GF-D8 (cell line): ENCODE data around the gene ARL8B.
A peak's percentile ranks its signal among the peaks of the same experiment; 100 is the strongest.
"Not testable (repeated sequence)": the region's sequence is repeated elsewhere in the genome, so short reads cannot be mapped to it uniquely, and the experiment has no call there.

Experiments
- DNase-seq: peaks from one replicate; lab custom pipeline; 2025; lab: John Stamatoyannopoulos, UW

ARL8B gene

GRCh38 chr3:5122030-5122740, at the start of gene ARL8B:
TSS of gene ARL8B (plus strand) at chr3:5122292. CDS start at chr3:5122466, 174 bp downstream.
- peak; percentile 61 for DNase-seq

DNA sequence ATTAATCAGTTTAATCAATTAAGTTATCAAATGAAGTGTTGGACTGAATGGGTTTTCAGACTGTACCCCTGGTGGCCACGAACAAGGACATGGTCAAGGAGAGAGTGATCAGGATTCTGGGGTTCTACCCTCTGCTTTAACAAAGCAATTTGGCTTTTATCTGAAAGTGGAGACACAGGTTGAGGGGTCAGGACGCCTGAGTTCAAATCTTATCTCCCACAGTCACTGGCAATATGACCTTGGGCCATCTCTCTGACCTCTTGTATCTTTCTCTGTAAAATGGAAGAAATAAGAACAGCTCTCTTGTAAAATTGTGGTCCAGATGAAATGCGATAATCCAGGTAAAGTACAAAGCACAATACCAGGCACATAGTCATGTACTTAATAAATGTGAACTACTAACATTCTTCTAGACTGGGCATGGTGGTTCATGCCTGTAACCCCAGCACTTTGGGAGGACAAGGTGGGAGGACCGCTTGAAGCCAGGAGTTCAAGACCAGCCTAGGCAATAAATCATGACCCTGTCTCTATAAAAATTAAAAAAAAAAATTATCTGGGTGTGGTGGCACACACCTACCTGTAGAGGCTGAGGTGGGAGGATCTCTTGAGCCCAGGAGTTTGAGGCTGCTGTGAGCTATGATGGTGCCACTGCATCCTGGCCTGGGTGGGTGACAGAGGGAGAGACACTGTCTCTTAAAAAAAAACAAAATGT, 48.6 kb upstream of the ARL8B start:
- DNase-seq = no peak

- DNase-seq = no peak
Observed at GRCh38 chr3:5078151-5078550, 43.9 kb upstream of the ARL8B start.

DNA sequence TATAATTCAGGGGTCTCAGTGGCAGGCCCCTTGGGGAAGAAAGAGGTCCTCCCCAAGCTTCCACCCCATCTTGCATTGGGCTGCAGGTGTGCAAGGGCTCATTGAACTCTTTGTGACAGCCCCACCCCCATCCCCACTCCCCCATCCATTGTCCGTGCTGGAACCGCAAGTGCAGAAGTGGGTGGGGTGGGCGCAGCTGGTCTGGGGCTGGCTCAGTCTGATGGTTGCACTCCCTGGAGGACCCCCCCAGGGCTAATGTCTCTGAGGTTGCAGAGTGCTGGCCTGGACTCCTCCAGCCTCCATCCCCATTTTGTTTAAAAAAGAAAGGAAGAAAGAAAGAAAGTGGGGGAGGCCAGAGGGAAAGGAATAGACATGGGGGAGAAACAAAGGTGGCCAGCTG, 42.3 kb upstream of the ARL8B start:
- no peak for DNase-seq

GRCh38 chr3:5080779-5081550, 41.1 kb upstream of the ARL8B start:
- no peak for DNase-seq

- DNase-seq = not testable (repeated sequence)
Observed at GRCh38 chr3:5081973-5082788, 39.9 kb upstream of the ARL8B start.

DNA sequence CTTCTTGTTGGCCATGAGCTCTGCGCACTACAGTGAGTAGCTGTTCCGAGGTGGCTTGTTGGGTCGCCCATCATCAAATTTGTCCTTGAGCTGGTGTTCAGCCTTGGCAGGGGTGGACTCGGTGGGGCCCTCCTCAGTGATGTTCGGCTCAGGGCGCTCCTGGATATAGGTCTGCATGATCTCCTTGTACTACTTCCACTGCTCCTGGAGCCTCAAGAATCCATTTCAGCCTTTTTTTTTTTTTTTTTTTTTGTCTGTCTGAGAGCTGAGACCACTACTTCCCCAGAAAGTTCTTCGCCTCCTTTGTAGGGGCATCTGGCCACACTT, 39.3 kb upstream of the ARL8B start:
- DNase-seq = no peak

DNA sequence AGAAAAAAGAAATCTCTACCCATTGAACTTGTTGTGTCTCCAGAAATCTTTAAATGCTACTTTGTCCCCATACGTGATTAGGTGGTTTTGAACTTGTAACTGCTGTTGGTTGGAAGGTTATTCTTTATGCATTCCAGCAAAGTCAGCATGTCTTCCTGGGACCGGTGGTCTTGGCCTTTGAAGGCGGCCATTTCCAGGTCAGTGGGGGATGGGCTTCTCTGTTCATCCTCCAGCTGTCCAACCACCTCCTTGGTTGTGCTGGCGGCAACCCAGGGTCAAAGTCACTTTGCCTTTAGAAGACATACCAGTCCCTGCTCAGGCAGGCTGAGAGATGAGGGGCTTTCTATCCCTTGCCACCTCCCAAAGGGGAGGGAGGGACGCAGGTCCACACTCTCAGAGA, 37.9 kb upstream of the ARL8B start:
- no peak for DNase-seq

DNA sequence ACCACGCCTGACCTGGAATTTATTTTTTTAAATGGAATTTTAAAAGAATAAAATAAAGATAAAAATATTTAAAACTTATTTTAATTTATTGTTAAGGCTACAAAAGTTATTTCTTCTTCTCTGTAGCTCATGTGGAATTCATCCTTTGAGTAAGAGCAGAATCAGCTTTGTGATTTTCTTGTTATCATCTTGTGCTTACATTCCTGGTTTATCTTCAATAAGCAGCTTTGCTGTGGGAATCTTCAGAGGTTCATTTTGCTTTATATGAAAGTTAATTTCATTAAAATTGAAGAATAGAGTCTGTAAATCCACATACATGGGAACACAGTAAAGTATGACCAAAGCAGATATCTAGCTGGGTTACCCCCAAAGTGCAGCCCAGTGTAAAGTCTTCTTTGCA, 35.4 kb upstream of the ARL8B start:
- DNase-seq = no peak

DNA sequence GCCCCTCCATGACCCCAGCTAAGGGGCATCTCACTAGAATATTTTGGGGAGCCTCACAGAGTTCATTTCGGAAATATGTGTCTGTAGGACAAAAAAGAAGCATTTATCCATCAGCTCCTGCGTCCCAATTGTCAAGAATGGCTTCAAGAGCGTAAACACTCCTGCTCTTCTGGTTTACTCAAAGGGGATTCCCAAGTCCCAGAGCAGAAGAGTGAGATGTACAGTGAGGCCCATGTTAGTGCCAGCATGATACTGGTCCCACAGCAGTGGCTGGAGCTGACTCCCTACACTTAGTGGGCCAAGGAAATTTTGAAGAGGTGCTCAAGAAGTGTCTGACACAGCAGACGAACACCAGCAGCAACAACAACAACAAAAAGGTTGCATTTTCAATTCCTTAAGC, 34.9 kb upstream of the ARL8B start:
- no peak for DNase-seq

GRCh38 chr3:5090197-5090596, 31.9 kb upstream of the ARL8B start:
- DNase-seq = no peak

GRCh38 chr3:5092018-5092417, 30.1 kb upstream of the ARL8B start:
- DNase-seq = no peak

- DNase-seq = no peak
Observed at GRCh38 chr3:5093731-5094130, 28.4 kb upstream of the ARL8B start.

DNA sequence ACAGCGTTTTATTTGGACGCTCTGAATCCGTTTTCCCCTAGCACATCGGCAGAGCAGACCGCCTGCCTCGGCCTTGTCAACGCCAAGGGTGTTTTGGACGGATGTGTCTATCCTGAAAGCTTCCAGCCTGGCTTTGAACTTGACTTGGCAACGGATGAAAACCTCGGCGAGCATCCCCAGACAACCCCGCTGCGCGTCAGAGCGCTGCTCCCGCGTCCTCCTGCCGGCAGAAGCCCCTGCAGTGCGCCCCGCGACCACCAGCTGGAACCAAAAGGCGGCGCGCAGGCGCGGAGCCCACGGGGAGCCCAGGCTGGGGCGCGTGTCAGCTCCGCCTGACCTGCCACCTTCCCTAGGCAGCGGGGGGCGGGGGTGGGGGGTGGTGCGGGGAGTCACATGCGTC, 26.2 kb upstream of the ARL8B start:
- DNase-seq = no peak

- no peak for DNase-seq
Observed at GRCh38 chr3:5096336-5097008, 25.6 kb upstream of the ARL8B start.

DNA sequence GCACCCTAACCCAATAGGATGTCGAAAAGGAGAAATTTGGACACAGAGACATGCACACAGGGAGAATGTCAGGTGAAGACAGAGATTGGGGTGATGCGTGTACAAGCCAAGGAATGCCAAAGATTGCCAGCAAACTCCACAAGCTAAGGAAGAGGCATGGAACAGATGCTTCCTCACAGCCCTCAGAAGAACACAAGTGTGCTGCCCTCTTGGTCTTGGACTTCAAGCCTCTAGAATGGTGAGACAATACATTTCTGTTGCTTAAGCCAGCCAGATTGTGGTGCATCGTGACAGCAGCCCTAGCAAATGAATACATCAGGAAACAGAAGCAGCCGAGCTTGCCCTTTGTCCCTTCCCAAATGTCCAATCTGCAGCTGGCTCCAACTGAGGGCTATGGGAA, 23.7 kb upstream of the ARL8B start:
- no peak for DNase-seq

- no peak for DNase-seq
Observed at GRCh38 chr3:5102532-5102931, 19.6 kb upstream of the ARL8B start.

DNA sequence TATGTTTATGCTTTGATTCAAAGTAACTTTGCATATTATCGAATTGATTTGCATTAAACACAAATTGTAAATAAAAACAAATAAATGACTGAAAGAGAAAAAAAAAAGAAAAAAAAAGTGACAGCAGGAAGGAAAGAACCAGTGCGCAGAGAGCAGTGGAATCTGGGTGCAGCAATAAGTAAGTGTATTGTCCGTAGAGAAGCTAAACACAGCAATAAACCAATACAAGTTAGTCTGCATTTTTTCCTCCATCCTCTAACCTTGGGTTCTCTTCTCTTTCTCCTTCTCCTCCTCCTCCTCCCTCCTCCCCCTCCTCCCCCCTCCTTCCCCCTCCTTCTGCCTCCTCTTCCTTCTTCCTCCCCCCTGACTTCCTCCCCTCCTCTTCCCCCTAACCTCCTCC, 18.3 kb upstream of the ARL8B start:
- DNase-seq = no peak

GRCh38 chr3:5105050-5105449, 17.0 kb upstream of the ARL8B start:
- no peak for DNase-seq

DNA sequence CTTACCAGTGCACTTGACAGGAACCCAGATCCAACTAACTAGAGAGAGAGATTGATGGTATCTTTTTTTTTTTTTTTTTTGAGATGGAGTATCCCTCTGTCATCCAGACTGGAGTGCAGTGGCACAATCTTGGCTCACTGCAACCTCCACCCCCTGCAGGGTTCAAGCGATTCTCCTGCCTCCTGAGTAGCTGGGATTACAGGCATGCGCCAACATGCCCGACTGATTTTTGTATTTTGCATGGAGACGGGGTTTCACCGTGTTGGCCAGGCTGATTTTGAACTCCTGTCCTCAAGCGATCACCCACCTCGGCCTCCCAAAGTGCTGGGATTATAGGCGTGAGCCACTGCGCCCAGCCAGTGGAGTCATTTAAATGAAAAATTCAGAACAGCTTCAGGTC, 15.7 kb upstream of the ARL8B start:
- DNase-seq = not testable (repeated sequence)

DNA sequence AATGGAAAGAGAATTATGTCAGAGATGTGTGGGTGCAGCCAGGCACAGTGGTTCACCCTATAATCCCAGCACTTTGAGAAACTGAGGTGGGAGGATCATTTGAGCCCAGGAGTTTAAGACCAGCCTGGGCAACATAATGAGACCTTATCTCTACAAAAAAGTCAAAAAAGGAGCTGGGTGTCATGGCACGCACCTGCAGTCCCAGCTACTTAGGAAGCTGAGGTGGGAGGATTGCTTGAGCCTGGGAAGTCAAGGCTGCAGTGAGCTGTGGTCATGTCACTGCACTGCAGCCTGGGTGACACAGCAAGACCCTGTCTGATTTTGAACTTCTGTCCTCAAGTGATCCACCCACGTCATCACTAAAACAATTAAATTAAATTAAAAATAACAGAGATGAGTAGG, 15.2 kb upstream of the ARL8B start:
- DNase-seq = not testable (repeated sequence)

GRCh38 chr3:5110337-5110736, 11.8 kb upstream of the ARL8B start:
- DNase-seq = no peak
